ENCODE results near the gene EVPLL. TPM values are rescaled to one million over a fixed set of nuclear protein-coding genes. Genes with fewer than 3 reads are reported as not detected.
"Not testable (repeated sequence)": the region's sequence is repeated elsewhere in the genome, so short reads cannot be mapped to it uniquely, and the experiment has no call there.

Gene EVPLL
- polyA plus RNA-seq, 3 donors from 2014 or later, result not detected

- DNase-seq; H3K4me1 Mint-ChIP-seq; H3K9me3 Mint-ChIP-seq; H3K36me3 Mint-ChIP-seq; H3K27ac Mint-ChIP-seq; H3K4me3 Mint-ChIP-seq; H3K27me3 Mint-ChIP-seq (ENCODE audit: low read depth in 3 of 3): not testable (repeated sequence)
Measured at GRCh38 chr17:18421521-18421920, 43.9 kb downstream of the EVPLL start.

DNA sequence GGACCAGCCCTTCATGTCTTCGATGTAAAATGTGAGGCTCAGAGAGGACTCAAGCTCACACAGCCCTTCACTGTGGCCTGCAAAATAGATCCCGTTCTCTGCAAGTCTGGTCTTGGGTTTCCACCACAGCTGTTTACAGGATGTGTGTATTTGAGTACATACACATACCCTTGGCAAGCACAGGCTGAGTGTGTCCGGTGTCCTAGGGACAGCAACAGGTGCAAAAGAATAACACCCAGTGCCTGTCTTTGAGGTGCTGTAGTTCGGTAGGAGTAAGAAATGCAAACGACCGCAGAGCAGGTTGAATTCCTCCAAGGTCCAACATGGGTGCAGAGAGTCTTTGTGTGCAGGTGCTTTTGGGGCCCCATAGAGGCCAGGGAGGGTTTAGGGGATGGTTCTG, 44.9 kb downstream of the EVPLL start:
- H3K4me3 Mint-ChIP-seq; H3K4me1 Mint-ChIP-seq; H3K9me3 Mint-ChIP-seq; H3K27me3 Mint-ChIP-seq (ENCODE audit: low read depth in 3 of 3); H3K36me3 Mint-ChIP-seq; H3K27ac Mint-ChIP-seq; DNase-seq: not testable (repeated sequence)

DNA sequence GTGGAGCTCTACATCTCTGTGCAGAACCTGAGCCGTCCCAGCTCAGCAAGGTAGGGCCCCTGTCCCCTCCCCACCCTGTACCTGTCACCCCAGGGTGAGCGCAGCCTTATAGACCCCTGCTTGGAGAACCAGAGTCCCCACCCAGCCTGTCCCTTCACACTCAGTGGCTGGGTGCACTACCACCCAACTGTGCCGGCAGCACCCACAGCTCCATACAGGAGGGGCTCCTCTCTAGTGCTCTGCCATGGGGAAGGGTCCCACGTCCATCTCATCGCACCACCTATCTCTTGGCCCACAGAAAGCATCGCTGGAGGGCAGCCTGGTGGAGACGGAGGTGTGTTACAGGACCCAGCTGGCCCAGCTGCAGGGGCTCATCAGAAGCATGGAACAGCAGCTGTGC, 45.4 kb downstream of the EVPLL start:
- not testable (repeated sequence) for H3K9me3 Mint-ChIP-seq; H3K4me1 Mint-ChIP-seq; H3K27ac Mint-ChIP-seq; H3K27me3 Mint-ChIP-seq (ENCODE audit: low read depth in 3 of 3); DNase-seq; H3K36me3 Mint-ChIP-seq; H3K4me3 Mint-ChIP-seq

- DNase-seq; H3K27ac Mint-ChIP-seq; H3K9me3 Mint-ChIP-seq; H3K4me3 Mint-ChIP-seq; H3K27me3 Mint-ChIP-seq (ENCODE audit: low read depth in 3 of 3); H3K36me3 Mint-ChIP-seq; H3K4me1 Mint-ChIP-seq: not testable (repeated sequence)
Measured at GRCh38 chr17:18425593-18425992, 48.0 kb downstream of the EVPLL start.

DNA sequence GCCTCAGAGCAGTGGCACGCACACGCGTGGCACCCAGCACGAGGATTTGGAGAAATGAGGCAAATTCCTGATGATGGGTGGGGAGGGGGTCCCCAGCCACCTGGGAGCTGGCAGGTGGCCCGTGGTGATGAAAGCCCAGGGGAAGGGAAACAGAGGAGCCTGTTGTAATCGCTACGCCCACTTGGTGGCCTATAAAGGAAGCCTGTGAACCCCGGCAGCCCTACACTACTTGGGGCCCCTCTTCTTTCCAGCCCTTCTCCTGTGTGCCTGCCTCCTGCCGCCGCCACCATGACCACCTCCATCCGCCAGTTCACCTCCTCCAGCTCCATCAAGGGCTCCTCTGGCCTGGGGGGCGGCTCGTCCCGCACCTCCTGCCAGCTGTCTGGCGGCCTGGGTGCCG, 49.1 kb downstream of the EVPLL start:
- not testable (repeated sequence) for H3K27me3 Mint-ChIP-seq (ENCODE audit: low read depth in 3 of 3); H3K9me3 Mint-ChIP-seq; DNase-seq; H3K4me1 Mint-ChIP-seq; H3K27ac Mint-ChIP-seq; H3K4me3 Mint-ChIP-seq; H3K36me3 Mint-ChIP-seq

GRCh38 chr17:18432206-18432605, 54.6 kb downstream of the EVPLL start:
- not testable (repeated sequence) for H3K4me3 Mint-ChIP-seq

More at GRCh38 chr17:18432206-18432605, 54.6 kb downstream of the EVPLL start:
- not testable (repeated sequence) for H3K27ac Mint-ChIP-seq; DNase-seq; H3K36me3 Mint-ChIP-seq; H3K4me1 Mint-ChIP-seq; H3K27me3 Mint-ChIP-seq (ENCODE audit: low read depth in 3 of 3); H3K9me3 Mint-ChIP-seq

Other genes with a start within 250 kb of the EVPLL start
- gene ALKBH5, start 193.9 kb upstream of the EVPLL start, polyA plus RNA-seq, result 100 to 1,000 TPM in 2 of 3 donors, 10 to 100 TPM in 1; 86.4 to 130 (median 102) TPM
- gene LLGL1, start 152.1 kb upstream of the EVPLL start, polyA plus RNA-seq, result 1 to 10 TPM in 2 of 3 donors, not detected in 1; 2.0 to 3.1 TPM
- gene FLII, start 119.0 kb upstream of the EVPLL start, polyA plus RNA-seq, result 100 to 1,000 TPM in 1 of 3 donors, 10 to 100 TPM in 2; 77.7 to 164 (median 83.7) TPM
- gene MIEF2, start 117.1 kb upstream of the EVPLL start, polyA plus RNA-seq, result 10 to 100 TPM; 14.9 to 20.1 (median 17.4) TPM
- gene TOP3A, start 62.8 kb upstream of the EVPLL start, polyA plus RNA-seq, result 10 to 100 TPM in 2 of 3 donors, 1 to 10 TPM in 1; 4.8 to 32.7 (median 15.2) TPM
- gene SMCR8, start 62.5 kb upstream of the EVPLL start, polyA plus RNA-seq, result 1 to 10 TPM in 2 of 3 donors, under 1 TPM in 1; 0.02 to 3.6 (median 1.5) TPM
- gene SHMT1, start 14.2 kb upstream of the EVPLL start, polyA plus RNA-seq, result 10 to 100 TPM; 16.0 to 38.8 (median 29.1) TPM
- 10 to 100 TPM; 15.0 to 23.7 (median 17.0) TPM for gene LGALS9C, start 99.0 kb downstream of the EVPLL start, polyA plus RNA-seq

Measured in immature natural killer cell (primary cell).